Activated T-cell treated with anti-CD3 and anti-CD28 coated beads for 24 hours (primary cell): ENCODE results near the gene SRP54.
"Not testable (repeated sequence)": the region's sequence is repeated elsewhere in the genome, so short reads cannot be mapped to it uniquely, and the experiment has no call there.

Source experiments
- DNase-seq: peaks from one replicate; pipeline ENCODE4 v3.0.0-alpha.2; 2020; ENCODE audit warnings: low read depth

Gene SRP54

DNA sequence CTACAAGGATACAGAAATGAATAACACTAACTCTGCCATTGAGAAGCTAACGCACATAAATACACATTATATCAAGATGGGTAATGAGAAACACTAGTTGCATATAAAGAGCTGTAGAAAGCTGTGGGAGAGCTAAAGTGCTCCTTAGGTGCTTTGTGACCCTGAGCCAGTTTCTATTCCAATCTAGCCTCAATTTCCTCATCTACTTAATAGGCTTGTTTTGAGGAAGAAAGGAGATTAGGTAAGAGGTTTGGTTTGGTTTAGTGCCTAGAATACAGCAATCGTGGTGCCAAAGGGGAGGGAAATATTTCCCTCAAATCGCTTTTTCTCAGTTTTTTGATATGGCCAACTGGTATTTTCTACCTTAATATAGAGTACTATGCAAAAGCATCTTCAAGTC, 994 bp downstream of the SRP54 start:
- DNase-seq, result no peak

DNA sequence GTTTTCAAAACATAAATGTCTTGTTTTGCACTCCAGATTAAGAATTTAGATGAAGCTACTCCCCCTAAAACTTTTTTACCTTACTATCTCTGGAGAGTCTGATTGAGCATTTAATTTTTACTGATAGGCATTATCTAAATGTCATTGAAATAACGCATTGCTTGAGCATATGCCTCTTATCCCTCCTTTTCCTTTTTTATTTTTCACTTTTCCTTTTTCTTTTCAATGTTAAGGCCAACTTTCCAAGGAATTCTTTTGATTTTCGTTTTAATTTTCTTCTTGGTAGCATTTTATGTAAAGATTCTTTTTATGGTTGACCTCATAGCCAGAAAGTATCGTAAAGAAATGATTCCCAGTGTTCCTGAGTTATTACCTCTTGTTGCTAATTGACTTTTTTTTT, 2.9 kb downstream of the SRP54 start:
- no peak for DNase-seq

DNA sequence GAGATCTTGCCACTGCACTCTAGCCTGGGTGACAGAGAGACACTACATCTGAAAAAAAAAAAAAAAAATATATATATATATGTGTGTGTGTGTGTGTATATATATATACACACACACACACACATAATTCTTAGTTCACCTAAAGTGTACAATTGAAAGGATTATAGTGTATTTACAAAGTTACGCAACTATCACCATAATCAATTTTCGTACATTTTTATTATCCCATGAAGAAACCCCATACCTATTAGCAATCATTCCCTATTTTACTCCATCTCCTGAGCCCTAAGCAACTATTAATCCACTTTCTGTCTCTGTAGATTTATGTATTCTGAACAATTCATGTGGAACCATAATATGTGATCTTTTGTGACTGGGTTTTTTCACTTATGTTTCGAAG, 4.4 kb downstream of the SRP54 start:
- no peak for DNase-seq

GRCh38 chr14:34989762-34990161, 7.0 kb downstream of the SRP54 start:
- DNase-seq, result no peak

DNA sequence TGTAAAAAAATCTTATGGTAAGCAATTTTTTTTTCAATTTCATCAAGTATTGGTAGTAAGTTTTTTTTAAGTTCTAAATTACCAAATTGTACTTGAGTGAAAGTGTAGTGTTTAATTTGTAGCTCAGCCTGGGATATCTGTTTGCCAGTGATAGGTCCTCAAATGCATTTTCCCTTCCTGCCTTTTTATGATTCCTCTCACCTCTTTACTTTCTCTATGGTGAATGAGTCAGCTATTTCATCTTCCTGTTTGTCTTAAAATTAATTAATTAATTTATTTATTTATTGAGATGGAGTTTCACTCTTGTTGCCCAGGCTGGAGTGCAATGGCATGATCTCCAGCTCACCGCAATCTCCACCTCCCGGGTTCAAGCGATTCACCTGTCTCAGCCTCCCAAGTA, 10.6 kb downstream of the SRP54 start:
- no peak for DNase-seq

DNA sequence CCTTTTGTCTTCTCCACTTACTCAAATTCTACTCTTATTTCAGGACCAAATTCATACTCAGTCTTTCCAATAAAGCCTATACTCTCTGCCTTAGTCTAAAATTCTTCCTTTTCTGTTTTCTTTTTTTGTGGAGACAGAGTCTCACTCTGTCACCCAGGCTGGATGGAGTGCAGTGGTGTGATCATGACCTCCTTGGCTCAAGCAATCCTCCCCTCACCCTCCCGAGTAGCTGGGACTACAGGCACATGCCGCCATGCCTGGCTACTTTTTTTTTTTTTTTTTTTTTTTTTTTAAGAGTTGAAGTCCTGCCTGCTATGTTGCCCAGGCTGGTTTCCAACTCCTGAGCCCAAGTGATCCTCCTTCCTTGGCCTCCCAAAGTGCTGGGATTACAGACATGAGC, 11.9 kb downstream of the SRP54 start:
- no peak for DNase-seq

GRCh38 chr14:34997762-34998161, 15.0 kb downstream of the SRP54 start:
- DNase-seq, result no peak

GRCh38 chr14:34999500-34999899, 16.7 kb downstream of the SRP54 start:
- DNase-seq, result no peak

DNA sequence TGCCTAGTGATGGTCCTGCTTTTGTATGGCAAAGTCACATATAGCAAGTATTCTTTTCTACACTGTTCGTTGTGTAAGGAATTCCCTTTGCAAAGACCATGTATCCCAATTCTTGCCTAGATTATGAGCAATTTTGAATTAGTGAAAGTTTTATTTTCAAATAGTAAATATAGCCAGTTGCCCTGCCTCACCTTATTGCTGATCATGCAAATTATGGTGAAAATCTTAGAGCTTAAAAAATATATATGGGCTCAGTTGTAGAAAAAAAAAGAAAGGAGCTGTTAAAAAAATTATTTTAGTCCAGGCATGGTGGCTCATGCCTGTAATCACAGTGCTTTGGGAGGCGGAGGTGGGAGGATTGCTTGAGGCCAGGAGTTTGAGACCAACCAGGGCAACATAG, 18.8 kb downstream of the SRP54 start:
- no peak for DNase-seq

- DNase-seq, result no peak
Measured at GRCh38 chr14:35004839-35005238, 22.0 kb downstream of the SRP54 start.

DNA sequence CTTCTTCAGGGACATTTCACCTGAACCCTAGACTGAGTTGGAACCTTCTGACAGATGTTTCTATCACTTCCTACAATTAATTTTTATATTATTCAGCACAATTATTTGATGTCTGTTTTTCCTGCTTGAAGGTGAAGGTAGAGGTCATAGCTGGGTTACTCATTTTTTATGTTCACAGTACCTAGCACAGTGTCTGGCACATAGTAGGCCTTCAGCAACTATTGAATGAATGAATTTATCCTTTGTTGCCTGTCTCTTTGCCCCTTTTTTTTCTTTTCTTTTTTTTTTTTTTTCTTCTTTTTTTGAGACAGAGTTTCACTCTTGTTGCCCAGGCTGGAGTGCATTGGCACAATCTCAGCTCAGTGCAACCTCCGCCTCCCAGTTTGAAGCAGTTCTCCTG, 33.8 kb downstream of the SRP54 start:
- DNase-seq, result no peak

GRCh38 chr14:35020713-35021112, 37.9 kb downstream of the SRP54 start:
- DNase-seq, result no peak

- DNase-seq, result no peak
Measured at GRCh38 chr14:35028435-35028834, 45.6 kb downstream of the SRP54 start.

GRCh38 chr14:35032562-35032961, 49.8 kb downstream of the SRP54 start:
- no peak for DNase-seq

DNA sequence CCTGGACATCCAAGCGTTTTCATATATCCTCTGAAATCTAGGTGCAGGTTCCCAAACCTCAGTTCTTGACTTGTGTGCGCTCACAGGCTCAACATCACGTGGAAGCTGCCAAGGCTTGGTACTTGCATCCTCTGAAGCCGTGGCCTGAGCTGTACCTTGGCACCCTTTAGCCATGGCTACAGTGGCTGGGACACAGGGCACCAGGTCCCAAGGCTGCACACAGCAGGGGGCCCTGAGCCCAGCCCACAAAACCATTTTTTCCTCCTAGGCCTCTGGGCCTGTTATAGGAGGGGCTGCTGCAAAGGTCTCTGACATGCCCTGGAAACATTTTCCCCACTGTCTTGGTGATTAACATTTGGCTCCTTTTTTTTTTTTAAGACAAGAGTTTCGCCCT, 51.6 kb downstream of the SRP54 start:
- DNase-seq, result no peak

DNA sequence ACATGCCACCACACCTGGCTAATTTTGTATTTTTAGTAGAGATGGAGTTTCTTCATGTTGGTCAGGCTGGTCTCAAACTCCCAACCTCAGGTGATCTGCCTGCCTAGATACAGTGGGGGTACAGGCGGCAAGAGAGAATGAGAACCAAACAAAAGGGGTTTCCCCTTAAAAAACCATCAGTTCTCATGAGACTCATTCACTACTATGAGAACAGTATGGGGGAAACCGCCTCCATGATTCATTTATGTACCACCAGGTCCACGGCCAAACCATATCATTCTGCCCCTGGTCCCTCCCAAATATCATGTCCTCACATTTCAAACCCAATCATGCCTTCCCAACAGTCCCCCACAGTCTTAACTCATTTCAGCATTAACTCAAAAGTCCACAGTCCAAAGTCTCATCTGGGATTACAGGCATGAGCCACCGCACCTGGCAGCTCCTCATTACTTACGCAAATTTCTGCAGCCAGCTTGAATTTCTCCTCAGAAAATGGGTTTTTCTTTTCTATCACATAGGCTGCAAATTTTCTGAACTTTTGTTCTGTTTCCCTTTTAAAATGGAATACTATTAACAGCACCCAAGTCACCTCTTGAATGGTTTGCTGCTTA, 52.3 kb downstream of the SRP54 start:
- not testable (repeated sequence) for DNase-seq

DNA sequence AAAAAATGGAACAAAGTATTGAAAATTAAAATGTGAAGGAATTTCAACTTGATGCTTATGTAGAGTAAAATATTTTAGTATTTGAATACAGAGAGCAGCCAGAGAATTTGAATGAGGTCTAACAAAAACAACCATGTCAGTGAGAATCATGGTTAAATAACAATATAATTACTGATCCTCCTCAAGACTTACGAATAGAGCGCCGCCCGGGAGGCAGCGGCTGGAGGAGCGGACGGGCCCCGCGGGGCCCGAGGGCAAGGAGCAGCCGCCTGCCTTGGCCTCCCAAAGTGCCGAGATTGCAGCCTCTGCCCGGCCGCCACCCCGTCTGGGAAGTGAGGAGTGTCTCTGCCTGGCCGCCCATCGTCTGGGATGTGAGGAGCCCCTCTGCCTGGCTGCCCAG, 55.5 kb downstream of the SRP54 start:
- not testable (repeated sequence) for DNase-seq

DNA sequence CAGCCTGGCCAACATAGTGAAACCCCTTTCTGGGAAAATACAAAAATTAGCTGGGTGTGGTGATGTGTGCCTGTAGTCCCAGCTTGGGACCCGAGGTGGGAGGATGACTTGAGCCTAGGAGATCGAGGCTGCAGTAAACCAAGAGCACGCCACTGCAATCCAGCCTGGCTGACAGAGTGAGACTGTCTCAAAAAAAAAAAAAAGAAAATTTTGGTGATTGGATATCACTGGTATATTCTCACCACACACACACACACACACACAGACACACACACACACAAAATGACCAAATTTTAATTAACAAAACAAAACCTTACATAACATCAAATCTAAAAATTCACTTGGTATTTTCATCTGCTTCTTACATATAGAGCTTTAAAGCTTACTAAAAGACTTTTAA, 59.8 kb downstream of the SRP54 start:
- DNase-seq, result no peak

DNA sequence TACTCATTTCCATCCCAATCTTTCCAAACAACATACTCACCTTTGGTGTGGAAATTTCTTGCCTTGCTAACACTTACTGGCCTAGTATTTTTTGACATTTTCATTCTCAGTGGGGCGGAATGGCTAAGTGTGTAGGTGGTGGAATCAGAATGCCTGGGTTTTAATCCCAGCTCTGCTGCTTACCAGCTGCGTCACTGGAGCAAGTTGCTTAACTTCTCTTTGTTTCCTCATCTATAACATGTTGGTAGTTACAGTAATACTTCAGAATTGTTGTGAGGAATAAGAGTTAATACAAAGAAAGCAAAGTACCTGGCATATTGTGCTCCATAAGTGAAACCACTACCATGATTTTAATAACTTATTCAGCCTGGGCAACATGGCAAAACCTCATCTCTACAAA, 60.3 kb downstream of the SRP54 start:
- no peak for DNase-seq

GRCh38 chr14:35044939-35045797, 62.4 kb downstream of the SRP54 start:
- DNase-seq, result peak; percentile 2

GRCh38 chr14:35045798-35046047, 62.9 kb downstream of the SRP54 start:
- DNase-seq, result no peak

DNA sequence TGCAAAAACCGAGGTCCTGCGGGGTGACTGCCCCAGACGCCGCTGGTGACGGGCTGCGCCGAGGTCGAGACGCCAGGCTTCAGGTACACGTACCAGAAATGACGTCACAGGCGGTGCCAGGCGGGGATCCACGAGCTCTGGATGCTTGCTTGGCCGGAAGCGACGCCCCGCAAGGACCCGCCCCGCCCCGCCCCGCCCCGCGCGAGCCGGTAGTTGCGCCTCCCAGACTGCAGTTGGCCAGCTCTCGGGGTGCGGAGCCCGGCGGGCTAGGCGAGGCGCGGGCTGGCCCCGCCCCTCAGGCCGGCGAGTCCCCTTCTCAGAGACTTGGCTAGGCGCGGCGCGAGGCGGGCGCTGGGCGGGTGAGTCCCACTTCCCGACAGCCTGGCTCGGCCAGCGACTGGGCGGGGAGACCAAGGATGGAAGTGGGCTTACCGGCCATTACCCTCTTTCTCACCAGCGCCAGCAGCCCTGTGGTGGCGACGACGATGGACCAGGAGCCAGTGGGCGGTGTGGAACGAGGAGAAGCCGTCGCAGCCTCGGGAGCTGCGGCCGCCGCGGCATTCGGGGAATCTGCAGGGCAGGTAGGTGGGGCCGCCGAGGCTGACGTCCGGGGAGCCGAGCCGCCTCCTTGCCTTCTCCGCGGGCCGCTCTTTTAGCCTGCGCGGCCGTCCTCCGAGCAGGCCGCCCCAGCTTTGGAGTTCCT, 63.4 kb downstream of the SRP54 start, which contains the start of gene FAM177A1:
FAM177A1 (plus strand) TSS at position 225 of the 703 bp plus-strand sequence; CDS start at position 417, 192 bp downstream.
- peak; percentile 98 for DNase-seq
